MG63 (cell line): Measurements from ENCODE around the gene LETMD1. TPM values are rescaled to one million over a fixed set of nuclear protein-coding genes. Genes with fewer than 3 reads are reported as not detected.

Experiments
- DNase-seq: peaks from one replicate; pipeline ENCODE4 v3.0.0-alpha.2; 2020
- H3K27me3 ChIP-seq: fragments of 250-450 bp; sonication (Bioruptor Pico); 2 replicates; pipeline ENCODE4 v1.5.1; 2020; ENCODE audit warnings: mild to moderate bottlenecking, moderate library complexity
- H3K36me3 ChIP-seq: fragments of 250-450 bp; sonication (Bioruptor Pico); 2 replicates; pipeline ENCODE4 v1.5.1; 2020; ENCODE audit warnings: mild to moderate bottlenecking, moderate library complexity
- H3K4me3 ChIP-seq: fragments of 250-450 bp; sonication (Bioruptor Pico); 2 replicates; pipeline ENCODE4 v1.5.1; 2020; ENCODE audit warnings: mild to moderate bottlenecking, moderate library complexity
- H3K9me3 ChIP-seq: fragments of 250-450 bp; sonication (Bioruptor Pico); 2 replicates; pipeline ENCODE4 v1.5.1; 2020; ENCODE audit warnings: mild to moderate bottlenecking, moderate library complexity
- total RNA-seq: library from RNA; depleted of rRNA; stranded (reverse); fragments of >200 nt; shearing (Covaris generic); gene quantifications from 2 replicates; pipeline ENCODE4 v1.2.3, GENCODE V29; 2014; ENCODE audit warnings: low replicate concordance; rRNA removed

The LETMD1 gene
- total RNA-seq, 1 experiment from 2014 or later, result 28.8 TPM

DNA sequence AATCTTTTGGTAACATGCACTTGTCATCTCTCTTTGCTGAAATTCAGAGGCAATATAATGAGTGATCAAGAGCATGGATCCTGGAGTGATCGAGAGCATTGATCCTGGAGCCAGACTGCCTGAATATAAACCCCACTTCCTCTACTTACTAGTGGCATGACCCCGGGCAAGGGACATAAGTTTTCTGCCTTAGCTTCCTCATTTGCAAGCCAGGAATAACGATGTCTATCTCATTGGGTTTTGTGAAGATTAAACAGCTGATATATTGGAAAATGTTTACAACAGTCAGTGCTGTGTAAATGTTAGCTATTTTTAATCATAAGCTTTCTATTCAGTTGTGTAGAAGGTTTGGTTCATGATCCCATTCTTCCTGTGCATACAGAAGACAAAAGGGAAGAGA lies 37.6 kb downstream of the LETMD1 start:
- no peak for DNase-seq
- Histone ChIP-seq H3K4me3 (no peak overlapping the region), H3K27me3 (no peaks in the 10 kb centered on the region), H3K36me3 (no peaks in the 10 kb centered on the region), H3K9me3 (no peaks in the 10 kb centered on the region)

DNA sequence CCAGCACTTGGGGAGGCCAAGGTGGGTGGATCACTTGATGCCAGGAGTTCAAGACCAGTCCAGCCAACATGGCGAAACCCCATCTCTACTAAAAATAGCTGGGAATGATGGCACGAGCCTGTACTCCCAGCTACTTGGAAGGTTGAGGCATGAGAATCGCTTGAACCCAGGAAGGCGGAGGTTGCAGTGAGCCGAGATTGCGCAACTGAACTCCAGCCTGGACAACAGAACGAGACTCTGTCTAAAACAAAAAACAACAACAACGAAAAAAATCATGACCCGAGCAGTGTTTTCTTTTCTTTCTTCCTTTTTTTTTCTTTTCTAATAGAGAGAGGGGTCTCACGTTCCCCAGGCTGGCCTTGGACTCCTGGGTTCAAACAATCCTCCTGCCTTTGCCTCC lies 38.8 kb downstream of the LETMD1 start:
- no peaks in the 10 kb centered on the region for H3K9me3 ChIP-seq
- no peaks in the 10 kb centered on the region for H3K36me3 ChIP-seq
- no peak overlapping the region for H3K4me3 ChIP-seq
- DNase-seq, result no peak
- no peaks in the 10 kb centered on the region for H3K27me3 ChIP-seq

- Histone ChIP-seq H3K4me3 (no peak overlapping the region), H3K27me3 (no peaks in the 10 kb centered on the region), H3K9me3 (no peaks in the 10 kb centered on the region), H3K36me3 (no peaks in the 10 kb centered on the region)
- DNase-seq, result no peak
Measured at GRCh38 chr12:51087818-51088217, 39.7 kb downstream of the LETMD1 start.

GRCh38 chr12:51090705-51091229 lies 42.6 kb downstream of the LETMD1 start:
- no peaks in the 10 kb centered on the region for H3K9me3 ChIP-seq
- H3K36me3 ChIP-seq, result peaks cover 13% of the 10 kb centered on the region
- DNase-seq, result no peak
- no peaks in the 10 kb centered on the region for H3K27me3 ChIP-seq
- no peak overlapping the region for H3K4me3 ChIP-seq

DNA sequence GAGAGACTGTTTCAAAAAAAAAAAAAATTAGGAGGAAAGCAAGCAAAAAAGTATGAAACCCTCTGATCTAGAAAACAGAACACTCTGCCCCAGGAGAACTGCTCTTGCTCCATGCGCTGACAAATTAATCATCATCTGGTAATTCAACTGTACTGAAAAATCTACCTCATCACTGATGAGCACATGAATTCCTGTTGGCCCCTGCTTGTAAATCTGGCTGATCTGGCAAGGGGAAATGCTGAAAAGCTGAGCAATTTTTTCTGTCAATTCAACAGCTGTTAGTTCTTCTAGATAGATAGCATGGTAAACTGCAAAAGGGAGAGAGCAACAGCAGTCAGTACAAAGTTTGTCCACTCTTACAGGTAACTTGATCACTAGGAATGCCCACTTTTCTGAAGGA lies 50.5 kb downstream of the LETMD1 start:
- Histone ChIP-seq H3K9me3 (no peaks in the 10 kb centered on the region), H3K36me3 (peaks cover 15% of the 10 kb centered on the region), H3K4me3 (no peak overlapping the region), H3K27me3 (no peaks in the 10 kb centered on the region)
- DNase-seq, result no peak

- Histone ChIP-seq H3K9me3 (no peaks in the 10 kb centered on the region), H3K36me3 (peaks cover 16% of the 10 kb centered on the region), H3K27me3 (no peaks in the 10 kb centered on the region), H3K4me3 (no peak overlapping the region)
- DNase-seq, result no peak
Measured at GRCh38 chr12:51103977-51104376, 55.9 kb downstream of the LETMD1 start.

GRCh38 chr12:51108136-51108535 lies 60.0 kb downstream of the LETMD1 start:
- DNase-seq, result no peak
- Histone ChIP-seq H3K36me3 (peaks cover 20% of the 10 kb centered on the region), H3K27me3 (no peaks in the 10 kb centered on the region)

More at GRCh38 chr12:51108136-51108535, 60.0 kb downstream of the LETMD1 start:
- Histone ChIP-seq H3K4me3 (no peak overlapping the region), H3K9me3 (no peaks in the 10 kb centered on the region)

Other genes starting within 250 kb of the LETMD1 start
- not detected in 2 replicates for gene TMPRSS12, start 205.4 kb upstream of the LETMD1 start, total RNA-seq
- gene HIGD1C, start 95.8 kb upstream of the LETMD1 start, total RNA-seq, result not detected in 2 replicates
- 12.0 and 74.1 TPM in 2 replicates for gene SLC11A2, start 21.9 kb upstream of the LETMD1 start, total RNA-seq
- gene CSRNP2, start 35.3 kb downstream of the LETMD1 start, total RNA-seq, result 4.6 and 7.8 TPM in 2 replicates
- 13.0 and 14.7 TPM in 2 replicates for gene TFCP2, start 124.8 kb downstream of the LETMD1 start, total RNA-seq
- gene POU6F1, start 169.7 kb downstream of the LETMD1 start, total RNA-seq, result 0.74 and 2.7 TPM in 2 replicates
- 102 and 192 TPM in 2 replicates for gene DAZAP2, start 190.5 kb downstream of the LETMD1 start, total RNA-seq
- gene SMAGP, start 222.1 kb downstream of the LETMD1 start, total RNA-seq, result 2.1 and 20.1 TPM in 2 replicates